Activated CD8-positive, alpha-beta memory T cell treated with anti-CD3 and anti-CD28 coated beads for 24 hours (primary cell): ENCODE data around the gene DPPA3.
A peak's percentile ranks its signal among the peaks of the same experiment; 100 is the strongest.
"Not testable (repeated sequence)": the region's sequence is repeated elsewhere in the genome, so short reads cannot be mapped to it uniquely, and the experiment has no call there.

Source experiments
- DNase-seq: peaks from one replicate; pipeline ENCODE4 v3.0.0-alpha.2; 2020

DPPA3 gene

GRCh38 chr12:7711133-7711532, at the start of gene DPPA3:
Gene DPPA3, plus strand, starts transcription at chr12:7711433. Its CDS starts 138 bp downstream, at chr12:7711571.
- DNase-seq: no peak

- DNase-seq: no peak
These were observed 49.5 kb upstream of the DPPA3 start for GRCh38 chr12:7661741-7662140.

GRCh38 chr12:7666595-7666994, 44.6 kb upstream of the DPPA3 start:
- no peak for DNase-seq

- no peak for DNase-seq
These were observed 44.1 kb upstream of the DPPA3 start for GRCh38 chr12:7667125-7667524.

GRCh38 chr12:7668171-7668570, 43.1 kb upstream of the DPPA3 start:
- no peak for DNase-seq

GRCh38 chr12:7675455-7675854, 35.8 kb upstream of the DPPA3 start:
- not testable (repeated sequence) for DNase-seq

- DNase-seq: peak; percentile 56
These were observed 33.8 kb upstream of the DPPA3 start for GRCh38 chr12:7677432-7677888.

- DNase-seq: no peak
These were observed 32.5 kb upstream of the DPPA3 start for GRCh38 chr12:7678744-7679143.

- no peak for DNase-seq
These were observed 31.8 kb upstream of the DPPA3 start for GRCh38 chr12:7679251-7680045.

- DNase-seq: no peak
These were observed 29.7 kb upstream of the DPPA3 start for GRCh38 chr12:7681535-7681934.

GRCh38 chr12:7693793-7694192, 17.4 kb upstream of the DPPA3 start:
- no peak for DNase-seq

GRCh38 chr12:7694556-7695236, 16.5 kb upstream of the DPPA3 start:
- no peak for DNase-seq

- no peak for DNase-seq
These were observed 16.0 kb upstream of the DPPA3 start for GRCh38 chr12:7695237-7695560.

GRCh38 chr12:7695566-7696197, 15.6 kb upstream of the DPPA3 start, which contains the start of gene GDF3:
Gene GDF3, minus strand, starts transcription at chr12:7695775. Its CDS starts 47 bp downstream, at chr12:7695728.
- DNase-seq: no peak

- DNase-seq: no peak
These were observed 5.4 kb upstream of the DPPA3 start for GRCh38 chr12:7705846-7706245.

- no peak for DNase-seq
These were observed 1.1 kb upstream of the DPPA3 start for GRCh38 chr12:7709969-7710675.

- DNase-seq: no peak
These were observed 1.7 kb downstream of the DPPA3 start for GRCh38 chr12:7712841-7713442.

GRCh38 chr12:7716381-7716780, 5.1 kb downstream of the DPPA3 start:
- no peak for DNase-seq

GRCh38 chr12:7719946-7720730, 8.9 kb downstream of the DPPA3 start:
- no peak for DNase-seq

- DNase-seq: no peak
These were observed 12.7 kb downstream of the DPPA3 start for GRCh38 chr12:7723926-7724325.

GRCh38 chr12:7729746-7730145, 18.5 kb downstream of the DPPA3 start:
- no peak for DNase-seq

- not testable (repeated sequence) for DNase-seq
These were observed 19.8 kb downstream of the DPPA3 start for GRCh38 chr12:7730984-7731383.
